OCI-M2 (cell line): Measurements from ENCODE around the gene DNMT3L.
"Not testable (repeated sequence)": the region's sequence is repeated elsewhere in the genome, so short reads cannot be mapped to it uniquely, and the experiment has no call there.

ENCODE experiments used
- DNase-seq: peaks from one replicate; lab custom pipeline; 2025; ENCODE audit not compliant: unreplicated experiment; lab: John Stamatoyannopoulos, UW

The DNMT3L gene

GRCh38 chr21:44295163-44295573 is 33.5 kb upstream of the DNMT3L start:
- DNase-seq, result no peak

GRCh38 chr21:44294391-44295162 is 32.9 kb upstream of the DNMT3L start:
- DNase-seq, result no peak

GRCh38 chr21:44293551-44294231 is 32.0 kb upstream of the DNMT3L start:
- no peak for DNase-seq

- DNase-seq, result no peak
Measured at GRCh38 chr21:44292812-44293195, 31.1 kb upstream of the DNMT3L start.

GRCh38 chr21:44291936-44292811 is 30.5 kb upstream of the DNMT3L start:
- no peak for DNase-seq

GRCh38 chr21:44291078-44291935 is 29.6 kb upstream of the DNMT3L start:
- DNase-seq, result no peak

- DNase-seq, result no peak
Measured at GRCh38 chr21:44290327-44291077, 28.8 kb upstream of the DNMT3L start.

- DNase-seq, result no peak
Measured at GRCh38 chr21:44289381-44290010, 27.8 kb upstream of the DNMT3L start.

GRCh38 chr21:44288251-44289110 is 26.8 kb upstream of the DNMT3L start:
- no peak for DNase-seq

GRCh38 chr21:44286716-44287632 is 25.3 kb upstream of the DNMT3L start:
- no peak for DNase-seq

- no peak for DNase-seq
Measured at GRCh38 chr21:44286086-44286715, 24.5 kb upstream of the DNMT3L start.

- no peak for DNase-seq
Measured at GRCh38 chr21:44285138-44285992, 23.7 kb upstream of the DNMT3L start, which contains the start of gene AIRE. AIRE (plus strand) TSS chr21:44285876; CDS start chr21:44286007, 131 bp downstream.

GRCh38 chr21:44283948-44284347 is 22.3 kb upstream of the DNMT3L start:
- no peak for DNase-seq

GRCh38 chr21:44283211-44283785 is 21.6 kb upstream of the DNMT3L start:
- not testable (repeated sequence) for DNase-seq

GRCh38 chr21:44282370-44282769 is 20.7 kb upstream of the DNMT3L start:
- no peak for DNase-seq

- DNase-seq, result no peak
Measured at GRCh38 chr21:44281801-44282200, 20.1 kb upstream of the DNMT3L start.
